Tibial nerve (tissue), 3 donors: ENCODE measurements around the gene NDUFB7.

Experiments
- EP300 ChIP-seq, 2 donors: sonication (generic); formaldehyde crosslinking; IDR thresholded peaks; one replicate each; pipeline ENCODE4 v1.6.1; 2017; ENCODE audit warnings: antibody characterized with exemption in 2 of 2, mild to moderate bottlenecking in 1 of 2
- POLR2A ChIP-seq, 2 donors: fragments of 450-650 bp; IDR thresholded peaks; one replicate each; pipeline ENCODE4 v1.6.1; 2017; ENCODE audit warnings: antibody characterized with exemption in 2 of 2, mild to moderate bottlenecking in 2 of 2, moderate library complexity in 2 of 2

DNA sequence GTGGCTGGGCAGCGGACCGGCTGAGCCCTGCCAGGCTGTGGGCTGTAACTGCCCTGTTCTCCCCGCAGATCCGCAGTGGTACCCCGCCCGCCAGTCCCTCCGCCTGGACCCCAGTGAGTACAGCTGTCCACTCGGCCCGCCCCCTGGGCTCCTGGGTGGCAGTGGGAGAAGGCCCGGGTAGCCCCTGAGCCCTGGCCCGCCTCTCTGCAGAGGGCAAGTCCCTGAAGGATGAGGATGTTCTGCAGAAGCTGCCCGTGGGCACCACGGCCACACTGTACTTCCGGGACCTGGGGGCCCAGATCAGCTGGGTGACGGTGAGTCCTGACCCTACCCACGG, 8.3 kb downstream of the NDUFB7 start:
- TF ChIP-seq POLR2A (IDR thresholded peaks at IDR 0.05) (no peak), EP300 (IDR thresholded peaks at IDR 0.05) (no peak)
